AG04449 (cell line): ENCODE data around the gene CTPS2.
"Not testable (repeated sequence)": the region's sequence is repeated elsewhere in the genome, so short reads cannot be mapped to it uniquely, and the experiment has no call there.

Source experiments
- CTCF ChIA-PET: fragments of 350-600 bp; formaldehyde crosslinking; extraction: SDS; loops from one replicate; lab custom pipeline; 2021; ENCODE audit warnings: antibody characterized with exemption; lab: Yijun Ruan, JAX
- POLR2A ChIA-PET: fragments of 400-600, 350-600 bp; formaldehyde crosslinking; extraction: SDS; loops from one replicate; lab custom pipeline; 2020; ENCODE audit warnings: antibody characterized with exemption, inconsistent platforms; lab: Yijun Ruan, JAX
- DNase-seq: peaks from one replicate; pipeline ENCODE4 v3.0.0-alpha.2; 2010; ENCODE audit warnings: low read depth, low spot score
- H3K4me3 ChIP-seq: 2 replicates; pipeline ENCODE4 v1.5.1; 2011; ENCODE audit warnings: low read depth, mild to moderate bottlenecking, control low read depth, low read length
- TF ChIP-seq, protein P1 (sequence below): IDR thresholded peaks from one replicate; pipeline ENCODE4 v1.5.1; 2011; ENCODE audit warnings: mild to moderate bottlenecking, moderate library complexity, low read length, control low read depth, inconsistent platforms; ENCODE audit not compliant: insufficient read depth; ENCODE audit errors: missing control alignments

The CTPS2 gene

DNA sequence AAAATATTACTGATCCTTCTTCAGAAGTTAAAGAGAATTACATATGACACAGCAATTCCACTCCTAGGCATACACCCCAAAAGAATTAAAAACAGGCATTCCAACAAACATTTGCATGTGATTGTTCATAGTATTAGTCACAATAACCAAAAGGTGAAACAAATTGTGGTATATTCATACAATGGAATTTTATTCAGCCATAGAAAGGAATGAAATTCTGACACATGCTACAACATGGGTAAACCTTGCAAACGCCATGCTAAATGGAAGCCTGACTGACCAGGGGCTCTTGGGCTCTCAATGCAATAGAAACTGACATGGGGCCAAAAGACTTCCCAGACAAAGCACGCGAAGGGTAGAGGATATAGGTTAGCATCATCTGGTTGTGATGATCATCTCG is 124.6 kb downstream of the CTPS2 start:
- ChIA-PET POLR2A (no interaction called here), CTCF (no interaction called here)
- TF ChIP-seq, protein P1, sequence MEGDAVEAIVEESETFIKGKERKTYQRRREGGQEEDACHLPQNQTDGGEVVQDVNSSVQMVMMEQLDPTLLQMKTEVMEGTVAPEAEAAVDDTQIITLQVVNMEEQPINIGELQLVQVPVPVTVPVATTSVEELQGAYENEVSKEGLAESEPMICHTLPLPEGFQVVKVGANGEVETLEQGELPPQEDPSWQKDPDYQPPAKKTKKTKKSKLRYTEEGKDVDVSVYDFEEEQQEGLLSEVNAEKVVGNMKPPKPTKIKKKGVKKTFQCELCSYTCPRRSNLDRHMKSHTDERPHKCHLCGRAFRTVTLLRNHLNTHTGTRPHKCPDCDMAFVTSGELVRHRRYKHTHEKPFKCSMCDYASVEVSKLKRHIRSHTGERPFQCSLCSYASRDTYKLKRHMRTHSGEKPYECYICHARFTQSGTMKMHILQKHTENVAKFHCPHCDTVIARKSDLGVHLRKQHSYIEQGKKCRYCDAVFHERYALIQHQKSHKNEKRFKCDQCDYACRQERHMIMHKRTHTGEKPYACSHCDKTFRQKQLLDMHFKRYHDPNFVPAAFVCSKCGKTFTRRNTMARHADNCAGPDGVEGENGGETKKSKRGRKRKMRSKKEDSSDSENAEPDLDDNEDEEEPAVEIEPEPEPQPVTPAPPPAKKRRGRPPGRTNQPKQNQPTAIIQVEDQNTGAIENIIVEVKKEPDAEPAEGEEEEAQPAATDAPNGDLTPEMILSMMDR, result no peak
- DNase-seq, result no peak
- H3K4me3 ChIP-seq, result no peak overlapping the region

DNA sequence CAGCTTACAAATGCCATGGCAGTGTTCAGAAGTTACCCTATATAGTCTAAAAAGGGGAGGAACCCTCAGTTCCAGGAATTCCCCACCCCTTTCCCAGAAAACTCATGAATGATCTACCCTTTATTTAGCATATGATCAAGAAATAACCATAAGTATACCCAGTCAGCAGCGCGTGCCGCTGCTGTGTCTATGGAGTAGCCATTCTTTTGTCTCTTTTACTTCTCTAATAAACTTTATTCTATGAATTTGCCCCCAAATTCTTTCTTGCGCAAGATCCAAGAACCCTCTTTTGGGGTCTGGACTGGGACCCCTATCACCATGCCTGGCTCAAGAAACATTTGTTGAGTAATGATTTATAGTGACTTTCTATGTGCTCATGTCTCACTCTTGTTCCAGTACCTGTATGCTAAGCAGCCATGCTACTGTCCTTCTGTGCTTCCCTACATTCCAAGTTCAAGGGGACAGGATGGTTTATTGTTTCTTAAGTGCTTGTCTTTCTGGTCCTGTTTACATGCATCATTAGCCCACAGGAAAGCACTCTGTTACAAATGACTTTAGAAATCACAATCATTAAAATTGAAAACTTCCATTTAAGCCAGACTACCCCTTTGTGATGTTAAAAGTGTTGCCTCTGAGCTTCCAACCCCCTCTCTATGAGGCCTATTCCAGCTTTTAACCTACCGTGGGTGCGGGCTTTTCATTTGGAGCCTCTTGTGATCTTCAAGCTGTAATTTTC is 125.9 kb downstream of the CTPS2 start:
- POLR2A ChIA-PET, result no interaction called here
- DNase-seq, result no peak
- TF ChIP-seq, protein P1, result no peak
- CTCF ChIA-PET, result no interaction called here
- H3K4me3 ChIP-seq, result no peak overlapping the region

DNA sequence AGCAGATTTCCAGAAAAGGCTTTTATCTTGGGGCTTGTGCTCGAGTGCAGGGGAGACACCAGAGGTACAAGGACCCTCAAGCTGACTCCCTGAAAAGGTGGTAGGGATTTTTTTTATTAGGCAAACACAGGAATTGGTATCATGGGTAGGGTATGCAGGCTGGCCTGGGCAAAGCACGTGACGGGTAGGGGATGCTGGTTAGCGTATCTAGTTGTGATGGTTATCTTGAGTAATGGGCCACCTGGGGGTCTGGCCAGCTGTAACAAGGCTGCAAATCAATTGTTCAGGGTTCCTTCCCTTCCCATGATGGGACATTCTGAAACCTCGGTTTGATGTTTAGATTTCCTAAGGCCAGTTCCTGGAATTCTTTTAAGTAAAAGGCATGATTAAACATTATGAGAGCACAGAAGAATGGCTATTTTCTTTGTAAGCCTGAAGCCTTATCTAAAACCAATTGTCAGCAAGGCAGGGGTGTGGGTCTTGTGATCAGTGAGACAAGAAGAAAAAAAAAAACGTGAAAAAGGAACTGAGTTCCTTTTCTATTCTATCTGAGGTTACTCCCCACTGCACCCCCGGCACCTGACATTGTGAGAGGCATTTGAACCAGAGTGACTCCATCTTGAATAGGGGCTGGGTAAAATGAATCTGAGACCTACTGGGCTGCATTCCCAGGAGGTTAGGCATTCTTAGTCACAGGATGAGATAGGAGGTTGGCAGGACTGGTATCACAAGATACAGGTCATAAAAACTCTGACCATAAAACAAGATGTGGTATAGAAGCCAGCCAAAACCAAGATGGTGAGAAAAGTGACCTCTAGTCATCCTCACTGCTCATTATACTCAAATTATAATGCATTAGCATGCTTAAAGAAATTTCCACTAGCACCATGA is 126.7 kb downstream of the CTPS2 start:
- CTCF ChIA-PET, result no interaction called here
- no peak overlapping the region for H3K4me3 ChIP-seq
- POLR2A ChIA-PET, result no interaction called here
- TF ChIP-seq, protein P1, result no peak
- no peak for DNase-seq

DNA sequence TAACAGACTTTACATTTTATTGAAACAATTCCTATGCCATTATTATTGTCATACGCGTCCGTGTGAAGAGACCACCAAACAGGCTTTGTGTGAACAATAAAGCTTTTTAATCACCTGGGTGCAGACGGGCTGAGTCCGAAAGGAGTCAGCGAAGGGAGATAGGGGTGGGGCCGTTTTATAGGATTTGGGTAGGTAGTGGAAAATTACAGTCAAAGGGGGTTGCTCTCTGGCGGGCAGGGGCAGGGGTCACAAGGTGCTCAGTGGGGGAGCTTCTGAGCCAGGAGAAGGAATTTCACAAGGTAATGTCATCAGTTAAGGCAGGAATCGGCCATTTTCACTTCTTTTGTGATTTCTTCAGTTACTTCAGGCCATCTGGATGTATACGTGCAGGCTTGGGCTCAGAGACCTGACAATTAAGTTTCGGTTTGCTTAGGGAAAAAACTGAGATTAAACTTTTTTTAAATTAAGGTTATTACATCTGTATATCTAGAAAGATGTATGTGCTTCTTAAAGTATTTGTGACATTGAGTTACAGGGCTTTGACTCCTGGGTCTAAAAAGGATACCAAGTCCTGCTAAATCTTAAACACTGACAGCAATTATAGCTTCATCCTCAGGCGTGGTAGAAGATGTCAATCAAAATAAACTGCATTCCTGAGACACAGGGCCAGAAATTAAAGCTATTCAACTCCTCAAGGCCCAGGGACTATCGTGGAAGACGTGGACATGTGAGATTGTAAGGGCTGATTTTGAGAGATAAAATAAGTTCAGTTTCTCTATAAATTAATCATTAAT is 132.3 kb downstream of the CTPS2 start:
- H3K4me3 ChIP-seq, CTCF ChIA-PET, DNase-seq, POLR2A ChIA-PET: not testable (repeated sequence)

DNA sequence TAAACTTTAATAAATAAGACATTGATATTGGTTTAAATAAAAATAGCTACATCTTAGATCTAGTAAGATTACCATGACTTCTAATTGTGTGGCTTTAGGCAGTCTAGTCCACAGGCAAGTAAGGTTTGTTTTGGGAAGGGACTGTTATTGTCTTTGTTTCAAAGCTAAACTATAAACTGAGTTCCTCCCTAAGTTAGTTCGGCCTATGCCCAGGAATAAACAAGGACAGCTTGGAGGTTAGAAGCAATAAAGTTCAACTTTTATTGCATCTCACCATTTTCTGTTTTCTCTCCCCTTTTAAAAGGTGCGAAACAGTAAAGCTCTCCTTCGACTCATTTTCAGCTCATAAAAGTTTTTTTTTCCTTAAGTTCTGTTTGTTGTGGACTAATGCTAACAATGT is 133.0 kb downstream of the CTPS2 start:
- H3K4me3 ChIP-seq, result no peak overlapping the region
- ChIA-PET CTCF (interaction anchor here (1.1 kb wide), 1 partner anchor 134 kb away, joined by 4 read pairs; no protein-coding TSS in a partner anchor), POLR2A (no interaction called here)
- TF ChIP-seq, protein P1, result no peak
- DNase-seq, result no peak

DNA sequence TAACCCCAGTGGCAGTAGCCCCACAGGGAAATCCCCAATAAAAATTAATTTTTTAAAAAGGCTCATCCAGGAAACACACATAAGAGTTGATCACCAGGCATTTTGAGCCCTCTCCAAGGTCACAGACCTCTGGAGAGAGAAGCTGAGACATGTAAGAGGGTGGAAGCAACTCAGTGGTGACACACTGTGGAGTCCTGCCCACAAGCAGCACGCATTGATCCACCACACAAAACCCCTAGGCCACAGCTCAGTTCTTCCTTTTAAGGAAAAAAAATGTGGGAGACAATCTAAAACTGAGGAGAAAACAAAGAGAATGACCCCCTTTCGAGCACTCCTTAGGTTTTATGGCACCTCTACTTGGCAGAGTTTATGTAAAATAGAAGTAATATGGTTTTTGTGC is 134.3 kb downstream of the CTPS2 start:
- H3K4me3 ChIP-seq, result no peak overlapping the region
- CTCF ChIA-PET, result interaction anchor here (1.1 kb wide), 1 partner anchor 133 kb away, joined by 4 read pairs; no protein-coding TSS in a partner anchor
- TF ChIP-seq, protein P1, result no peak
- POLR2A ChIA-PET, result no interaction called here
- DNase-seq, result no peak
